Hepatocyte (in vitro differentiated cells): ENCODE data around the gene CCDC85C. TPM values are rescaled to one million over a fixed set of nuclear protein-coding genes. Genes with fewer than 3 reads are reported as not detected.
A peak's percentile ranks its signal among the peaks of the same experiment; 100 is the strongest.

Experiments
- DNase-seq: peaks from one replicate; pipeline ENCODE4 v3.0.0-alpha.2; 2016; ENCODE audit warnings: low spot score
- H2AFZ ChIP-seq: fragments of 200-600 bp; sonication (generic); 2 replicates; pipeline ENCODE4 v1.6.0; 2016; ENCODE audit warnings: antibody characterized with exemption, mild to moderate bottlenecking
- H3K27ac ChIP-seq: fragments of 200-600 bp; sonication (generic); 2 replicates; pipeline ENCODE4 v1.5.1; 2016; ENCODE audit warnings: mild to moderate bottlenecking
- H3K27me3 ChIP-seq: fragments of 200-600 bp; sonication (generic); 2 replicates; pipeline ENCODE4 v1.6.1; 2016
- H3K36me3 ChIP-seq: fragments of 200-600 bp; sonication (generic); replicated peaks from 2 replicates; pipeline ENCODE4 v1.5.1; 2016; ENCODE audit warnings: low read depth; ENCODE audit not compliant: insufficient read depth
- H3K4me1 ChIP-seq: fragments of 200-600 bp; sonication (generic); 2 replicates; pipeline ENCODE4 v1.5.1; 2016; ENCODE audit warnings: mild to moderate bottlenecking, moderate library complexity; ENCODE audit not compliant: insufficient read depth
- H3K4me2 ChIP-seq: fragments of 200-600 bp; sonication (generic); 2 replicates; pipeline ENCODE4 v1.6.0; 2016
- H3K4me3 ChIP-seq: fragments of 200-600 bp; sonication (generic); 2 replicates; pipeline ENCODE4 v1.5.1; 2016; ENCODE audit warnings: mild to moderate bottlenecking
- H3K79me2 ChIP-seq: fragments of 200-600 bp; sonication (generic); 2 replicates; pipeline ENCODE4 v1.6.0; 2017; ENCODE audit warnings: mild to moderate bottlenecking
- H3K9me2 ChIP-seq: fragments of 200-600 bp; sonication (generic); replicated peaks from 2 replicates; pipeline ENCODE4 v1.6.0; 2017; ENCODE audit warnings: mild to moderate bottlenecking; ENCODE audit not compliant: insufficient read depth
- H3K9me3 ChIP-seq: fragments of 200-600 bp; sonication (generic); 2 replicates; pipeline ENCODE4 v1.5.1; 2016; ENCODE audit warnings: low read depth, mild to moderate bottlenecking
- H4K20me1 ChIP-seq: fragments of 200-600 bp; sonication (generic); 2 replicates; pipeline ENCODE4 v1.6.0; 2016; ENCODE audit warnings: mild to moderate bottlenecking; ENCODE audit not compliant: insufficient read depth, poor library complexity, severe bottlenecking
- CTCF ChIP-seq: fragments of 200-600 bp; sonication (generic); IDR thresholded peaks from 2 replicates; pipeline ENCODE4 v1.5.1; 2016; ENCODE audit warnings: antibody characterized with exemption, mild to moderate bottlenecking; ENCODE audit not compliant: poor library complexity
- EZH2 ChIP-seq: fragments of 200-600 bp; sonication (generic); IDR thresholded peaks from 2 replicates; pipeline ENCODE4 v1.6.1; 2016; ENCODE audit warnings: antibody characterized with exemption, mild to moderate bottlenecking, borderline replicate concordance
- EZH2phosphoT487 ChIP-seq: fragments of 200-600 bp; sonication (generic); IDR thresholded peaks from one replicate; pipeline ENCODE4 v1.6.1; 2018; ENCODE audit warnings: antibody characterized with exemption, mild to moderate bottlenecking, low read depth, moderate library complexity; ENCODE audit not compliant: unreplicated experiment, severe bottlenecking
- WGBS: methylation state at CpG from one replicate; pipeline ENCODE4 v1.1.6; 2016; ENCODE audit warnings: low lambda C conversion rate; ENCODE audit errors: missing lambda C conversion rate; 5-methylcytosine and 5-hydroxymethylcytosine counted together
- polyA plus RNA-seq: library from polyadenylated mRNA; unstranded; fragments of >200 nt; fragmentation: Nextera tagmentation; extraction: Ambion mirVana; gene quantifications from 2 replicates; pipeline ENCODE4 v1.2.1, GENCODE V29; 2016
- total RNA-seq: library from RNA; depleted of rRNA; stranded (reverse); fragments of >200 nt; gene quantifications from 2 replicates; pipeline ENCODE4 v1.2.3, GENCODE V29; 2014

The CCDC85C gene
- total and polyA plus RNA-seq, 2 experiments from 2014 or later: 37.8 to 47.2 TPM

GRCh38 chr14:99560403-99560802 is 43.6 kb downstream of the CCDC85C start:
- Histone ChIP-seq H3K27me3 (no peaks in the 10 kb centered on the region), H3K27ac (no peak overlapping the region), H3K9me2 (no peaks in the 10 kb centered on the region), H4K20me1 (peaks cover 24% of the 10 kb centered on the region), H3K4me1 (peaks cover 55% of the 10 kb centered on the region), H3K36me3 (no peaks in the 10 kb centered on the region), H3K79me2 (peaks cover 96% of the 10 kb centered on the region), H2AFZ (no peak overlapping the region), H3K4me2 (no peak overlapping the region), H3K4me3 (no peak overlapping the region), H3K9me3 (no peaks in the 10 kb centered on the region)
- no peak for DNase-seq
- no peak for TF ChIP-seq EZH2
- TF ChIP-seq EZH2phosphoT487: no peak
- TF ChIP-seq CTCF: no peak
- WGBS: 93% methylated on average over 13 of the region's 13 CpGs

- H3K4me1 ChIP-seq: peaks cover 55% of the 10 kb centered on the region
- H3K4me2 ChIP-seq: no peak overlapping the region
- H3K4me3 ChIP-seq: no peak overlapping the region
- H3K79me2 ChIP-seq: peaks cover 96% of the 10 kb centered on the region
- WGBS: 83% methylated on average over 16 of the region's 16 CpGs
- H4K20me1 ChIP-seq: peaks cover 24% of the 10 kb centered on the region
- DNase-seq: no peak
- H3K9me3 ChIP-seq: no peaks in the 10 kb centered on the region
- H3K27ac ChIP-seq: no peak overlapping the region
- TF ChIP-seq CTCF (no peak), EZH2phosphoT487 (no peak), EZH2 (no peak)
- no peaks in the 10 kb centered on the region for H3K9me2 ChIP-seq
- H3K27me3 ChIP-seq: no peaks in the 10 kb centered on the region
- no peak overlapping the region for H2AFZ ChIP-seq
- H3K36me3 ChIP-seq: no peaks in the 10 kb centered on the region
These were observed 44.6 kb downstream of the CCDC85C start for GRCh38 chr14:99559286-99559990.

DNA sequence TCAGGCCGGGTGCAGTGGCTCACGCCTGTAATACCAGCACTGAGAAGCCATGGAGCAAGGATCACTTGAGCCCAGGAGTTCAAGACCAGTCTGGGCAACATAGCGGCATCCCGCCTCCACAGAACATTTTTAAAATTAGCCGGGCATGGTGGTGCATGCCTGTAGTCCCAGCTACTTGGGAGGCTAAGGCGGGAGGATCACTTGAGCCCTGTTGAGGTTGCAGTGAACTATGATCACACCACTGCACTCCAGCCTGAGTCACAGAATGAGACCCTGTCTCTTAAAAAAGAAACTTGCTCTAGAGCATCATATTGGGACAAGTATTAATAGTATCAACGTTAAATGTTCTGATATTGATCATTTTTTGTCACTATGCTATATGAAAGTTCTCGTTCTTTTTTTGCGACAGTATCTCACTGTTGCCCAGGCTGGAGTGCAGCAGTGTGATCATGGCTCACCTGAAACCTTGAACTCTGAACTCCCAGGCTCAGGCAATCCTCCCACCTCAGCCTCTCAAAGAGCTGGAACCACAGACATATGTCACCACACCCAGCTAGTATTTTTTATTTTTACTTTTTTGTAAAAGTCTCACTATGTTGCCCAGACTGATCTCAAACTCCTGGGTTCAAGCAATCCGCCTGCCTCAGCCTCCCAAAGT is 47.7 kb downstream of the CCDC85C start:
- DNase-seq: no peak
- Histone ChIP-seq H3K9me2 (no peaks in the 10 kb centered on the region), H3K9me3 (no peaks in the 10 kb centered on the region), H3K4me3 (no peak overlapping the region), H4K20me1 (peaks cover 11% of the 10 kb centered on the region), H3K4me2 (no peak overlapping the region), H3K4me1 (peaks cover 56% of the 10 kb centered on the region), H3K27ac (peak overlapping the region; percentile 95), H3K79me2 (peaks cover 99% of the 10 kb centered on the region), H2AFZ (no peak overlapping the region), H3K36me3 (no peaks in the 10 kb centered on the region), H3K27me3 (no peaks in the 10 kb centered on the region)
- 93% methylated on average over 10 of the region's 10 CpGs for WGBS
- TF ChIP-seq EZH2 (no peak), EZH2phosphoT487 (no peak), CTCF (no peak)
